Suprapubic skin (tissue), 4 donors: ENCODE measurements around the gene SRF. TPM values are rescaled to one million over a fixed set of nuclear protein-coding genes. Genes with fewer than 3 reads are reported as not detected.

Experiments used
- DNase-seq, 2 donors: peaks; one replicate each; pipeline ENCODE4 v3.0.0-alpha.2; 2019; ENCODE audit warnings: low spot score in 2 of 2
- H3K27ac ChIP-seq: fragments of 200-600 bp; sonication (generic); one replicate; pipeline ENCODE4 v1.5.1; 2019
- H3K27me3 ChIP-seq: fragments of 200-600 bp; sonication (generic); one replicate; pipeline ENCODE4 v1.5.1; 2019
- H3K36me3 ChIP-seq: fragments of 200-600 bp; sonication (generic); one replicate; pipeline ENCODE4 v1.5.1; 2019
- H3K4me1 ChIP-seq: fragments of 200-600 bp; sonication (generic); one replicate; pipeline ENCODE4 v1.5.1; 2019
- H3K4me3 ChIP-seq: fragments of 200-600 bp; sonication (generic); one replicate; pipeline ENCODE4 v1.5.1; 2019; ENCODE audit warnings: mild to moderate bottlenecking
- H3K9me3 ChIP-seq: fragments of 200-600 bp; sonication (generic); one replicate; pipeline ENCODE4 v1.5.1; 2019
- CTCF ChIP-seq, 2 donors: fragments of 200-600 bp in 1 of 2; fragments of 450-650 bp in 1 of 2; sonication (generic) in 1 of 2; IDR thresholded peaks; one replicate each; pipeline ENCODE4 v1.5.1; 2016 to 2019; ENCODE audit warnings: antibody characterized with exemption in 2 of 2, mild to moderate bottlenecking in 1 of 2, moderate library complexity in 1 of 2
- EP300 ChIP-seq: sonication (generic); formaldehyde crosslinking; IDR thresholded peaks from one replicate; pipeline ENCODE4 v1.6.1; 2017; ENCODE audit warnings: antibody characterized with exemption
- POLR2A ChIP-seq, 2 donors: fragments of 450-650 bp; IDR thresholded peaks; one replicate each; pipeline ENCODE4 v1.6.1; 2017; ENCODE audit warnings: antibody characterized with exemption in 2 of 2, mild to moderate bottlenecking in 2 of 2, moderate library complexity in 2 of 2
- POLR2AphosphoS5 ChIP-seq, 3 donors: sonication (generic); formaldehyde crosslinking; IDR thresholded peaks; one replicate each; pipeline ENCODE4 v1.6.1; 2017; ENCODE audit warnings: antibody characterized with exemption in 3 of 3
- WGBS: methylation state at CpG from one replicate; pipeline ENCODE4 v1.1.5; 2018; 5-methylcytosine and 5-hydroxymethylcytosine counted together
- total RNA-seq, 4 donors: library from RNA; depleted of rRNA; stranded (reverse); fragments of >200 nt; gene quantifications; one replicate each; pipeline ENCODE4 v1.1.0, GENCODE V29; 2016

Gene SRF
- total RNA-seq, 4 donors from 2014 or later = 19.6 to 33.2 (median 28.9) TPM

- no peak for DNase-seq
- H3K27me3 ChIP-seq = no peaks in the 10 kb centered on the region
- WGBS = 83% methylated on average over 1 of the region's 1 CpG
- no peaks in the 10 kb centered on the region for H3K9me3 ChIP-seq
- H3K4me3 ChIP-seq = no peak overlapping the region
- H3K36me3 ChIP-seq = no peaks in the 10 kb centered on the region
- TF ChIP-seq POLR2AphosphoS5 (IDR thresholded peaks at IDR 0.05) (no peak), POLR2A (IDR thresholded peaks at IDR 0.05) (no peak), CTCF (IDR thresholded peaks at IDR 0.05) (no peak)
- H3K27ac ChIP-seq = peak overlapping the region; percentile 33
- H3K4me1 ChIP-seq = peaks cover 60% of the 10 kb centered on the region
These were observed 45.5 kb upstream of the SRF start for GRCh38 chr6:43125555-43125954.

- peak overlapping the region; percentile 33 for H3K27ac ChIP-seq
- no peak overlapping the region for H3K4me3 ChIP-seq
- no peaks in the 10 kb centered on the region for H3K27me3 ChIP-seq
- no peaks in the 10 kb centered on the region for H3K36me3 ChIP-seq
- no peak for DNase-seq
- WGBS = 83% methylated on average over 12 of the region's 12 CpGs
- H3K9me3 ChIP-seq = no peaks in the 10 kb centered on the region
- TF ChIP-seq POLR2AphosphoS5 (IDR thresholded peaks at IDR 0.05) (no peak), EP300 (no peak), POLR2A (IDR thresholded peaks at IDR 0.05) (no peak), CTCF (IDR thresholded peaks at IDR 0.05) (no peak)
- H3K4me1 ChIP-seq = peaks cover 46% of the 10 kb centered on the region
These were observed 43.9 kb upstream of the SRF start for GRCh38 chr6:43127180-43127579.

- H3K27me3 ChIP-seq = no peaks in the 10 kb centered on the region
- TF ChIP-seq POLR2AphosphoS5 (IDR thresholded peaks at IDR 0.05) (no peak), CTCF (IDR thresholded peaks at IDR 0.05) (no peak), POLR2A (IDR thresholded peaks at IDR 0.05) (no peak), EP300 (no peak)
- peaks cover 44% of the 10 kb centered on the region for H3K4me1 ChIP-seq
- no peak overlapping the region for H3K4me3 ChIP-seq
- H3K27ac ChIP-seq = no peak overlapping the region
- no peaks in the 10 kb centered on the region for H3K9me3 ChIP-seq
- DNase-seq = no peak
- H3K36me3 ChIP-seq = peaks cover 7% of the 10 kb centered on the region
- 40% methylated on average over 11 of the region's 11 CpGs for WGBS
These were observed 43.2 kb upstream of the SRF start for GRCh38 chr6:43127877-43128276.

- no peak overlapping the region for H3K4me3 ChIP-seq
- H3K27ac ChIP-seq = no peak overlapping the region
- DNase-seq = no peak
- peaks cover 13% of the 10 kb centered on the region for H3K36me3 ChIP-seq
- H3K27me3 ChIP-seq = no peaks in the 10 kb centered on the region
- H3K9me3 ChIP-seq = no peaks in the 10 kb centered on the region
- TF ChIP-seq POLR2AphosphoS5 (IDR thresholded peaks at IDR 0.05) = no peak
- no peak for TF ChIP-seq EP300
- TF ChIP-seq POLR2A (IDR thresholded peaks at IDR 0.05) = no peak
- no peak for TF ChIP-seq CTCF (IDR thresholded peaks at IDR 0.05)
- H3K4me1 ChIP-seq = peaks cover 34% of the 10 kb centered on the region
- 64% methylated on average over 5 of the region's 16 CpGs for WGBS
These were observed 42.1 kb upstream of the SRF start for GRCh38 chr6:43128926-43129325.

GRCh38 chr6:43129434-43130194, 41.5 kb upstream of the SRF start:
- DNase-seq = no peak
- TF ChIP-seq CTCF (IDR thresholded peaks at IDR 0.05) = peak; percentile 11 to 27
- no peak for TF ChIP-seq POLR2A (IDR thresholded peaks at IDR 0.05)
- Histone ChIP-seq H3K4me1 (peaks cover 27% of the 10 kb centered on the region), H3K27me3 (no peaks in the 10 kb centered on the region), H3K36me3 (peaks cover 13% of the 10 kb centered on the region), H3K4me3 (no peak overlapping the region), H3K9me3 (no peaks in the 10 kb centered on the region), H3K27ac (no peak overlapping the region)
- whole genome bisulfite sequencing = 47% methylated on average over 12 of the region's 15 CpGs
